ENCODE results near the gene FBXO41.
A peak's percentile ranks its signal among the peaks of the same experiment; 100 is the strongest.

Gene FBXO41

DNA sequence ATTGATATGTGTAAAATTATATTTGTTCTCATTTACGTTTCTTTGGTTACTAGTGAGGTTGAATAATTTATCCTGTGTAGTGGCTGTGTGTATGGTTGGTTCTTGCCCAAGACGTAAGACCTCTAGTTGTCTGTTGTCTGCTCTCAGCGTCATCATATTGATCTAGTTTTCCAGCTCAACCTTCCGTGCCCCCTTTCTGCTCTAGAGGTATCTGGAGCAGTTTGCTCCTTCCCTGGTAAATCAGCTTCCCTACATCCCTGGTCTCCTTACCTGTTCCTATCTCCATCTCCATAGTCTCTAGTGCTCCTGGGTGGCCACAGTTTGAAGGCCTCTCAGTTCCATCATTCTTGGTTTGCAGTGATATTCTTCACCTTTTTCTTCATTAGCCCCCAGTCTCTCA, 69.0 kb downstream of the FBXO41 start:
- Histone ChIP-seq H3K36me3 (no peaks in the 10 kb centered on the region), H3K27me3 (no peaks in the 10 kb centered on the region), H3K27ac (no peak overlapping the region), H3K9me3 (no peaks in the 10 kb centered on the region), H3K4me1 (ENCODE audit: control insufficient read depth in 1 of 2, insufficient read depth in 1 of 2, low read depth in 1 of 2, low read length in 1 of 2) (peaks cover 13 to 16% of the 10 kb centered on the region in 2 experiments), H3K4me3 (ENCODE audit: low read depth in 1 of 2, low read length in 1 of 2) (peak overlapping the region in 1 of 2 experiments; percentile 73)
- TF ChIP-seq, protein P1, sequence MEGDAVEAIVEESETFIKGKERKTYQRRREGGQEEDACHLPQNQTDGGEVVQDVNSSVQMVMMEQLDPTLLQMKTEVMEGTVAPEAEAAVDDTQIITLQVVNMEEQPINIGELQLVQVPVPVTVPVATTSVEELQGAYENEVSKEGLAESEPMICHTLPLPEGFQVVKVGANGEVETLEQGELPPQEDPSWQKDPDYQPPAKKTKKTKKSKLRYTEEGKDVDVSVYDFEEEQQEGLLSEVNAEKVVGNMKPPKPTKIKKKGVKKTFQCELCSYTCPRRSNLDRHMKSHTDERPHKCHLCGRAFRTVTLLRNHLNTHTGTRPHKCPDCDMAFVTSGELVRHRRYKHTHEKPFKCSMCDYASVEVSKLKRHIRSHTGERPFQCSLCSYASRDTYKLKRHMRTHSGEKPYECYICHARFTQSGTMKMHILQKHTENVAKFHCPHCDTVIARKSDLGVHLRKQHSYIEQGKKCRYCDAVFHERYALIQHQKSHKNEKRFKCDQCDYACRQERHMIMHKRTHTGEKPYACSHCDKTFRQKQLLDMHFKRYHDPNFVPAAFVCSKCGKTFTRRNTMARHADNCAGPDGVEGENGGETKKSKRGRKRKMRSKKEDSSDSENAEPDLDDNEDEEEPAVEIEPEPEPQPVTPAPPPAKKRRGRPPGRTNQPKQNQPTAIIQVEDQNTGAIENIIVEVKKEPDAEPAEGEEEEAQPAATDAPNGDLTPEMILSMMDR (IDR thresholded peaks at IDR 0.05), result no peak

- peaks cover 7% of the 10 kb centered on the region for H3K27me3 ChIP-seq
- no peak within 1 kb of the TSS for H3K27ac ChIP-seq
- no peaks in the 10 kb centered on the region for H3K36me3 ChIP-seq
- no peaks in the 10 kb centered on the region for H3K9me3 ChIP-seq
- H3K4me3 ChIP-seq (ENCODE audit: low read depth in 1 of 2, low read length in 1 of 2), result peak within 1 kb of the TSS; percentile 59 to 73
- peaks cover 13 to 16% of the 10 kb centered on the region in 2 experiments for H3K4me1 ChIP-seq (ENCODE audit: control insufficient read depth in 1 of 2, insufficient read depth in 1 of 2, low read depth in 1 of 2, low read length in 1 of 2)
- TF ChIP-seq, protein P1 (IDR thresholded peaks at IDR 0.05), result no peak
Measured at GRCh38 chr2:73214120-73215035, 69.9 kb downstream of the FBXO41 start, which contains the start of gene SMYD5. TSS of gene SMYD5 (plus strand) at chr2:73214245. CDS start at chr2:73214267, 22 bp downstream.

GRCh38 chr2:73212448-73213176, 71.7 kb downstream of the FBXO41 start:
- peaks cover 21% of the 10 kb centered on the region for H3K27me3 ChIP-seq
- H3K36me3 ChIP-seq, result no peaks in the 10 kb centered on the region
- TF ChIP-seq, protein P1 (IDR thresholded peaks at IDR 0.05), result peak; percentile 83
- H3K27ac ChIP-seq, result no peak overlapping the region
- no peak overlapping the region for H3K4me3 ChIP-seq (ENCODE audit: low read depth in 1 of 2, low read length in 1 of 2)
- H3K4me1 ChIP-seq (ENCODE audit: control insufficient read depth in 1 of 2, insufficient read depth in 1 of 2, low read depth in 1 of 2, low read length in 1 of 2), result peaks cover 13 to 16% of the 10 kb centered on the region in 2 experiments
- no peaks in the 10 kb centered on the region for H3K9me3 ChIP-seq

DNA sequence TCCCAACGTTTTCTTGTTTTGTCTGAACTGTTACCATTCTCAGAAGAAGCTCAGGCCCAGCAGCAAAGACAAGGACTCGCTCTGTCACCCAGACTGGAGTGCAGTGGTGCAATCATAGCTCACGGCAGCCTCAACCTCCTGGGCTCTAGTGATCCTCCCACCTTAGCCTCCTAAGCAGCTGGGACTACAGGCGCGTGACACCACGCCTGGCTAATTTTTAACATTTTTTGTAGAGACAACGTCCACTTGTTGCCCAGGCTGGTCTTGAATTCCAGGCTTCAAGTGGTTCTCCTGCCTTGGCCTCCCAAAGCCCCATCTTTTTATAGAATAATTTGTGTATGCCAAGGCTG, 72.2 kb downstream of the FBXO41 start:
- no peaks in the 10 kb centered on the region for H3K9me3 ChIP-seq
- peaks cover 26% of the 10 kb centered on the region for H3K27me3 ChIP-seq
- TF ChIP-seq, protein P1 (IDR thresholded peaks at IDR 0.05), result no peak
- H3K27ac ChIP-seq, result no peak overlapping the region
- peaks cover 13 to 16% of the 10 kb centered on the region in 2 experiments for H3K4me1 ChIP-seq (ENCODE audit: control insufficient read depth in 1 of 2, insufficient read depth in 1 of 2, low read depth in 1 of 2, low read length in 1 of 2)
- H3K36me3 ChIP-seq, result no peaks in the 10 kb centered on the region
- H3K4me3 ChIP-seq (ENCODE audit: low read depth in 1 of 2, low read length in 1 of 2), result no peak overlapping the region

DNA sequence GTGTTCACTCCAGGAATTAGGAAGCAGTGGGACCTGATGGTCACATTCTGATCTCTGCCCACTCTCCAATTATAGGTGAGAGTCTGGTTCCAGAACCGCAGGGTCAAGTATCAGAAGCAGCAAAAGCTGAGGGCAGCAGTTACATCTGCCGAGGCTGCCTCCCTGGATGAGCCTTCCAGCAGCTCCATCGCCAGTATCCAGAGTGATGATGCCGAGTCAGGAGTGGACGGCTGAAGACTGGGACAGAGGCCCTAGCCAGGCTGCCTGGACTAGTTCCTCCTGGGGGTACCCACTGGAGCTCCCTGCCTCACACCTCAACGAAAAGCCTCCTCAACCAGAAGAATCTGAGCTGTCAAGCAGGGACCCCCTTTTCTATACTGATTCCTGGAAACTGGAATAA, 73.6 kb downstream of the FBXO41 start:
- TF ChIP-seq, protein P1 (IDR thresholded peaks at IDR 0.05), result no peak
- no peak overlapping the region for H3K4me3 ChIP-seq (ENCODE audit: low read depth in 1 of 2, low read length in 1 of 2)
- peaks cover 13 to 16% of the 10 kb centered on the region in 2 experiments for H3K4me1 ChIP-seq (ENCODE audit: control insufficient read depth in 1 of 2, insufficient read depth in 1 of 2, low read depth in 1 of 2, low read length in 1 of 2)
- H3K36me3 ChIP-seq, result no peaks in the 10 kb centered on the region
- no peak overlapping the region for H3K27ac ChIP-seq
- no peaks in the 10 kb centered on the region for H3K9me3 ChIP-seq
- H3K27me3 ChIP-seq, result peaks cover 40% of the 10 kb centered on the region
